Bone marrow (tissue), 2 donors: ENCODE data around the gene RMDN3.

ENCODE experiments used
- DNase-seq, 2 donors: peaks; one replicate each; lab custom pipeline; 2025; lab: John Stamatoyannopoulos, UW

The RMDN3 gene

GRCh38 chr15:40694688-40695468 lies 60.2 kb downstream of the RMDN3 start, which contains the start of gene RAD51:
Gene RAD51, plus strand, starts transcription at chr15:40695174. Its CDS starts 3,585 bp downstream, at chr15:40698759.
- DNase-seq = peak; percentile 88 to 92

- no peak for DNase-seq
These were observed 61.0 kb downstream of the RMDN3 start for GRCh38 chr15:40693904-40694687.

DNA sequence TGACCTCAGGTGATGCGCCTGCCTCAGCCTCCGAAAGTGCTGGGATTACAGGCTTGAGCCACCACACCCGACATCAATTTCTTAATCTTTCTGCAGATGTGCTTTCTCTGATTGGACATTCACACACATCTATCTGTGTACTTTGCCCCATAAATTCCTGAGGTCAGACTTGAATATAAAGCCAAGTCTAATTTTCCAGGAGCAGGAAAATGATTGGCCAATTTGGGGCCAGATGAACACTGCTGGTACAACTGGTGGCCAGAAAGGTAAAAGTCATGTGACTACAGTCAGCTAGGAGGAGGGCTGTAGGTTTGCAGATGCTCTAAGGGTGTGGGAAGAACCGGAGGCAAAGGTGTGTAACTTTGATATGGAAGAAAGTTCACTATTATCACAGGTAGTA lies 63.3 kb downstream of the RMDN3 start:
- DNase-seq = no peak

GRCh38 chr15:40688932-40689799 lies 65.9 kb downstream of the RMDN3 start:
- no peak for DNase-seq
